GM23338 (cell line): Measurements from ENCODE around the gene LRRFIP2. TPM values are rescaled to one million over a fixed set of nuclear protein-coding genes. Genes with fewer than 3 reads are reported as not detected.

ENCODE experiments used
- ATAC-seq: fragments of 200-7000 bp; cut with Tn5 transposase; 3 replicates; pipeline ENCODE4 v1.9.1; 2020
- DNase-seq: peaks from one replicate; pipeline ENCODE4 v3.0.0-alpha.2; 2015; ENCODE audit warnings: low spot score
- H2AFZ ChIP-seq: fragments of 200-600 bp; sonication (generic); 2 replicates; pipeline ENCODE4 v1.8.0; 2016; ENCODE audit warnings: antibody characterized with exemption, mild to moderate bottlenecking, moderate library complexity
- H3F3A ChIP-seq: fragments of 200-600 bp; sonication (generic); replicated peaks from 2 replicates; pipeline ENCODE4 v1.8.0; 2017; ENCODE audit warnings: antibody characterized with exemption, mixed run types, low read depth
- H3K27ac ChIP-seq: fragments of 200-600 bp; sonication (generic); 2 replicates; pipeline ENCODE4 v1.6.1; 2016; ENCODE audit warnings: low read depth
- H3K27me3 ChIP-seq: fragments of 200-600 bp; sonication (generic); 2 replicates; pipeline ENCODE4 v1.8.0; 2016; ENCODE audit warnings: mild to moderate bottlenecking, mixed run types, moderate library complexity; ENCODE audit not compliant: insufficient read depth
- H3K36me3 ChIP-seq: fragments of 200-600 bp; sonication (generic); 2 replicates; pipeline ENCODE4 v1.8.0; 2016; ENCODE audit warnings: mild to moderate bottlenecking; ENCODE audit not compliant: insufficient read depth
- H3K4me1 ChIP-seq: fragments of 200-600 bp; sonication (generic); 2 replicates; pipeline ENCODE4 v1.8.0; 2016; ENCODE audit warnings: mild to moderate bottlenecking, moderate library complexity; ENCODE audit not compliant: insufficient read depth
- H3K4me2 ChIP-seq: fragments of 200-600 bp; sonication (generic); 2 replicates; pipeline ENCODE4 v1.7.1; 2017; ENCODE audit warnings: mixed run types
- H3K4me3 ChIP-seq: fragments of 200-600 bp; sonication (generic); 2 replicates; pipeline ENCODE4 v1.6.1; 2016; ENCODE audit warnings: mixed run types
- H3K79me2 ChIP-seq: fragments of 200-600 bp; sonication (generic); replicated peaks from 2 replicates; pipeline ENCODE4 v1.8.0; 2017; ENCODE audit warnings: mild to moderate bottlenecking; ENCODE audit not compliant: insufficient read depth
- H3K9me2 ChIP-seq: fragments of 200-600 bp; sonication (generic); 2 replicates; pipeline ENCODE4 v1.8.0; 2017; ENCODE audit not compliant: insufficient read depth
- H4K20me1 ChIP-seq: fragments of 200-600 bp; sonication (generic); replicated peaks from 2 replicates; pipeline ENCODE4 v1.8.0; 2017; ENCODE audit warnings: mild to moderate bottlenecking; ENCODE audit not compliant: insufficient read depth
- H3K27ac Mint-ChIP-seq: 2 replicates; pipeline ENCODE4 v1.8.0; 2020; ENCODE audit warnings: inconsistent platforms, mild to moderate bottlenecking, moderate library complexity, mixed read lengths
- H3K27me3 Mint-ChIP-seq: 3 replicates; pipeline ENCODE4 v1.8.0; 2022; ENCODE audit warnings: low read depth, mild to moderate bottlenecking, moderate library complexity, mixed read lengths, inconsistent platforms; ENCODE audit not compliant: insufficient read depth, poor library complexity
- H3K36me3 Mint-ChIP-seq: 3 replicates; pipeline ENCODE4 v1.8.0; 2021; ENCODE audit warnings: low read depth, mild to moderate bottlenecking, inconsistent platforms, moderate library complexity, mixed read lengths
- H3K4me1 Mint-ChIP-seq: 3 replicates; pipeline ENCODE4 v1.8.0; 2020; ENCODE audit warnings: mild to moderate bottlenecking, inconsistent platforms, mixed read lengths
- H3K4me3 Mint-ChIP-seq: 3 replicates; pipeline ENCODE4 v1.8.0; 2021; ENCODE audit warnings: moderate library complexity, mild to moderate bottlenecking, inconsistent platforms, mixed read lengths
- H3K9me3 Mint-ChIP-seq: 3 replicates; pipeline ENCODE4 v1.8.0; 2020; ENCODE audit warnings: moderate library complexity, mild to moderate bottlenecking, inconsistent platforms, mixed read lengths
- CREB1 ChIP-seq: fragments of 250-450 bp; sonication (Bioruptor Pico); IDR thresholded peaks from 2 replicates; pipeline ENCODE4 v1.5.0; 2020; ENCODE audit warnings: low read depth, mild to moderate bottlenecking, moderate library complexity
- ETS1 ChIP-seq: IDR thresholded peaks from 2 replicates; pipeline ENCODE4 v1.6.1; 2016; ENCODE audit warnings: antibody characterized with exemption
- EZH2 ChIP-seq: fragments of 200-600 bp; sonication (generic); IDR thresholded peaks from one replicate; pipeline ENCODE4 v1.8.0; 2017; ENCODE audit warnings: antibody characterized with exemption, mild to moderate bottlenecking, low read depth; ENCODE audit not compliant: unreplicated experiment
- EZH2phosphoT487 ChIP-seq: fragments of 200-600 bp; sonication (generic); IDR thresholded peaks from one replicate; pipeline ENCODE4 v1.8.1; 2018; ENCODE audit warnings: antibody characterized with exemption; ENCODE audit not compliant: unreplicated experiment
- POLR2AphosphoS5 ChIP-seq: IDR thresholded peaks from 2 replicates; pipeline ENCODE4 v1.6.1; 2016; ENCODE audit warnings: antibody characterized with exemption, low read depth
- REST ChIP-seq: IDR thresholded peaks from one replicate; pipeline ENCODE4 v1.6.1; 2018; ENCODE audit warnings: antibody characterized with exemption; ENCODE audit not compliant: unreplicated experiment
- STAT1 ChIP-seq: IDR thresholded peaks from one replicate; pipeline ENCODE4 v1.6.1; 2016; ENCODE audit warnings: antibody characterized with exemption; ENCODE audit not compliant: unreplicated experiment
- ZNF114 ChIP-seq: fragments of 250-450 bp; sonication (Bioruptor Pico); IDR thresholded peaks from 2 replicates; pipeline ENCODE4 v1.5.0; 2020; ENCODE audit warnings: mild to moderate bottlenecking, moderate library complexity
- ZNF331 ChIP-seq: fragments of 250-450 bp; sonication (Bioruptor Pico); IDR thresholded peaks from 2 replicates; pipeline ENCODE4 v1.5.0; 2020; ENCODE audit warnings: low read depth, mild to moderate bottlenecking, moderate library complexity
- polyA plus RNA-seq: library from polyadenylated mRNA; unstranded; fragments of >200 nt; fragmentation: Nextera tagmentation; extraction: Ambion mirVana; gene quantifications from 2 replicates; pipeline ENCODE4 v1.2.1, GENCODE V29; 2016
- total RNA-seq: library from RNA; depleted of rRNA; stranded (reverse); fragments of >200 nt; shearing (Covaris generic); gene quantifications from 2 replicates; pipeline ENCODE4 v1.2.3, GENCODE V29; 2014
- TF ChIP-seq, protein P1 (sequence below), 2 experiments: fragments of 200-600 bp in 1 of 2; sonication (generic) in 1 of 2; conservative IDR thresholded peaks; 2 replicates each; pipeline versions ENCODE4 v1.5.1 to v1.6.1; 2016 to 2017; ENCODE audit warnings: antibody characterized with exemption in 2 of 2, low read depth in 2 of 2, mild to moderate bottlenecking in 2 of 2, moderate library complexity in 1 of 2

The LRRFIP2 gene
- total and polyA plus RNA-seq, 2 experiments from 2014 or later = 20.3 to 29.0 TPM

DNA sequence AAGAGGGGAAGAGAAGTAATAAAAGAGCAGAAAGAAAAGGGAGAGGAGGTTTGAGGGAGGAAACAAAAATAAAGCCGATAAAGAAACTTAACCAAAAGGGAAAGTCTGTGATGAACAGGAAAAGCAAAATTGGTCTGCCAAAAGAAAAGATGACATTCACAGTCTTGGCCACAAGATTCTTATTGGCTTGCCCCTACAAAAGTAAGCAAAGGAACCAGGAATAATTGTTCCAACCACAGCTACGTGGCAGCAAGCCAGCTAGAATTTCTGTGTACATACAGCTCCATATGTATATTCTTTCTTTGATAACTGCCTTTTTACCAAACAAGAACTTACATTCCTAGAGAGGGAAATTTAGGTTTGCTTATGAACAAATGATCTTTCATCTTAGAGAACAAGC is 101.5 kb downstream of the LRRFIP2 start:
- no peaks in the 10 kb centered on the region for H3K9me3 Mint-ChIP-seq
- no peaks in the 10 kb centered on the region for H3K4me1 Mint-ChIP-seq
- H3F3A ChIP-seq = no peaks in the 10 kb centered on the region
- DNase-seq (no peak), ATAC-seq (no peak)
- H3K36me3 Mint-ChIP-seq = peaks cover 5% of the 10 kb centered on the region; the same call in 1 of the 3 replicates
- no peaks in the 10 kb centered on the region for H3K27me3 ChIP-seq
- no peaks in the 10 kb centered on the region for H3K36me3 ChIP-seq
- no peaks in the 10 kb centered on the region for H3K79me2 ChIP-seq
- H4K20me1 ChIP-seq = no peaks in the 10 kb centered on the region
- H3K4me2 ChIP-seq = no peak overlapping the region
- H3K4me3 ChIP-seq = no peak overlapping the region
- H3K9me2 ChIP-seq = no peaks in the 10 kb centered on the region
- no peaks in the 10 kb centered on the region for H3K4me1 ChIP-seq
- no peak overlapping the region for H2AFZ ChIP-seq
- H3K27me3 Mint-ChIP-seq = no peaks in the 10 kb centered on the region
- TF ChIP-seq, protein P1, sequence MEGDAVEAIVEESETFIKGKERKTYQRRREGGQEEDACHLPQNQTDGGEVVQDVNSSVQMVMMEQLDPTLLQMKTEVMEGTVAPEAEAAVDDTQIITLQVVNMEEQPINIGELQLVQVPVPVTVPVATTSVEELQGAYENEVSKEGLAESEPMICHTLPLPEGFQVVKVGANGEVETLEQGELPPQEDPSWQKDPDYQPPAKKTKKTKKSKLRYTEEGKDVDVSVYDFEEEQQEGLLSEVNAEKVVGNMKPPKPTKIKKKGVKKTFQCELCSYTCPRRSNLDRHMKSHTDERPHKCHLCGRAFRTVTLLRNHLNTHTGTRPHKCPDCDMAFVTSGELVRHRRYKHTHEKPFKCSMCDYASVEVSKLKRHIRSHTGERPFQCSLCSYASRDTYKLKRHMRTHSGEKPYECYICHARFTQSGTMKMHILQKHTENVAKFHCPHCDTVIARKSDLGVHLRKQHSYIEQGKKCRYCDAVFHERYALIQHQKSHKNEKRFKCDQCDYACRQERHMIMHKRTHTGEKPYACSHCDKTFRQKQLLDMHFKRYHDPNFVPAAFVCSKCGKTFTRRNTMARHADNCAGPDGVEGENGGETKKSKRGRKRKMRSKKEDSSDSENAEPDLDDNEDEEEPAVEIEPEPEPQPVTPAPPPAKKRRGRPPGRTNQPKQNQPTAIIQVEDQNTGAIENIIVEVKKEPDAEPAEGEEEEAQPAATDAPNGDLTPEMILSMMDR (conservative IDR thresholded peaks at IDR 0.05; ENCODE audit: low read depth in 2 of 2) = no peak
- TF ChIP-seq REST (no peak), ZNF331 (CRISPR knock-in tag) (no peak), ZNF114 (CRISPR knock-in tag) (no peak), POLR2AphosphoS5 (no peak), EZH2 (no peak), ETS1 (no peak), CREB1 (CRISPR knock-in tag) (no peak), STAT1 (no peak), EZH2phosphoT487 (no peak)
- H3K4me3 Mint-ChIP-seq = no peak overlapping the region
- no peak overlapping the region for H3K27ac ChIP-seq
- no peak overlapping the region for H3K27ac Mint-ChIP-seq
